ENCODE measurements around the gene RADX. TPM values are rescaled to one million over a fixed set of nuclear protein-coding genes. Genes with fewer than 3 reads are reported as not detected.

The RADX gene
- total and polyA plus RNA-seq, 2 donors (not counting 3 experiments of a cell fraction or from before 2014, with no cell fraction given) = 0.12 TPM; not detected in 1

DNA sequence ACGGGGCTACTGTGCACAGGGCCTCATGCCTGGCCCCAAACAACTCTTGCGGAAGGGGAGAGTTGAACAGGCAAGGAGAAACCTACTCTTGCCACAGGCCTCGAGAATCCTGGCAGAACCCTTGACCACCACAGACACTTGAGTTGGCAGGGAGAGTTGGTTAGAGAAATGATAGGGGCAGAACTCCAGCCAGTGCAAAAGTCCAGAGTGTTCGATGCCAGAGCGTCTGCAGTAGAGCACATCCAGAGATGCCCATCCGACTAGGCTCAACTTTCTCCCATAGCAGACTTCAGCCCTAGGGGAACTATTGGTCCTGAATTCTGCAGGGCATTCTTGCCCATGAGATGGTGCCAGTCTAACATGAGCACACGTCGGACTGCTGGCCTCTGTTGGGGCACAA, 45.4 kb upstream of the RADX start:
- no peaks in the 10 kb centered on the region for H3K36me3 ChIP-seq (ENCODE audit: control insufficient read depth in 2 of 2, extremely low read depth in 1 of 2, insufficient read depth in 2 of 2, low read length in 2 of 2)
- H3K9me1 ChIP-seq (replicated peaks; ENCODE audit: control insufficient read depth, extremely low read depth, insufficient read depth, low read length) = no peaks in the 10 kb centered on the region
- no TSS peak for BruUV-seq (replicated peaks)
- no peak for TF ChIP-seq JUN (IDR thresholded peaks at IDR 0.05; ENCODE audit: borderline replicate concordance, insufficient read depth, insufficient read length, low read depth)
- no peak for TF ChIP-seq MYC (IDR thresholded peaks at IDR 0.05; ENCODE audit: low read depth, low read length)
- TF ChIP-seq POLR2A (IDR thresholded peaks at IDR 0.05; ENCODE audit: low read depth, low read length) = no peak
- TF ChIP-seq EZH2 (IDR thresholded peaks at IDR 0.05; ENCODE audit: borderline replicate concordance, low read depth, low read length, severe bottlenecking) = no peak
- TF ChIP-seq, protein P1, sequence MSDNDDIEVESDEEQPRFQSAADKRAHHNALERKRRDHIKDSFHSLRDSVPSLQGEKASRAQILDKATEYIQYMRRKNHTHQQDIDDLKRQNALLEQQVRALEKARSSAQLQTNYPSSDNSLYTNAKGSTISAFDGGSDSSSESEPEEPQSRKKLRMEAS (IDR thresholded peaks at IDR 0.05; ENCODE audit: insufficient read depth, insufficient read length) = no peak
- TF ChIP-seq FOS (IDR thresholded peaks at IDR 0.05; ENCODE audit: borderline replicate concordance, insufficient read depth, low read length) = no peak
- TF ChIP-seq GATA2 (IDR thresholded peaks at IDR 0.05; ENCODE audit: insufficient read depth, insufficient read length, low read depth, low read length) = no peak
- FAIRE-seq (no peak), DNase-seq (ENCODE audit: low read depth, low spot score) (no peak)
- H3K27ac ChIP-seq (ENCODE audit: insufficient read depth, low read depth, low read length) = no peak overlapping the region
- dilution Hi-C loops (cut with MboI; ENCODE audit: extremely low pct_ligation_motif_present, low sequenced_read_pairs) (no loop called here), intact Hi-C loops (cut with micrococcal nuclease) (no loop called here)
- ChIA-PET POLR2A (no interaction called here), CTCF (no interaction called here)
- H3K4me2 ChIP-seq (ENCODE audit: insufficient read depth, low read length) = no peak overlapping the region
- H3K9me3 ChIP-seq (replicated peaks; ENCODE audit: control insufficient read depth, insufficient read depth, low read length) = no peaks in the 10 kb centered on the region
- H3K4me1 ChIP-seq (ENCODE audit: control insufficient read depth, extremely low read depth, insufficient read depth, low read length) = no peaks in the 10 kb centered on the region
- no peak overlapping the region for H2AFZ ChIP-seq (ENCODE audit: low read depth, low read length)
- no peak overlapping the region for H3K9ac ChIP-seq (replicated peaks; ENCODE audit: extremely low read depth, insufficient read depth, low read length)
- no peak overlapping the region for H3K4me3 ChIP-seq (replicated peaks in 1 of 3; ENCODE audit: insufficient read depth in 1 of 3, low read depth in 1 of 3, low read length in 3 of 3)
- no peaks in the 10 kb centered on the region for H3K79me2 ChIP-seq (ENCODE audit: control insufficient read depth, insufficient read depth, low read length)
- no peaks in the 10 kb centered on the region for H3K27me3 ChIP-seq (ENCODE audit: control insufficient read depth in 2 of 2, insufficient read depth in 2 of 2, low read length in 2 of 2)
- H4K20me1 ChIP-seq (replicated peaks; ENCODE audit: control insufficient read depth, extremely low read depth, insufficient read depth, low read length) = no peaks in the 10 kb centered on the region

DNA sequence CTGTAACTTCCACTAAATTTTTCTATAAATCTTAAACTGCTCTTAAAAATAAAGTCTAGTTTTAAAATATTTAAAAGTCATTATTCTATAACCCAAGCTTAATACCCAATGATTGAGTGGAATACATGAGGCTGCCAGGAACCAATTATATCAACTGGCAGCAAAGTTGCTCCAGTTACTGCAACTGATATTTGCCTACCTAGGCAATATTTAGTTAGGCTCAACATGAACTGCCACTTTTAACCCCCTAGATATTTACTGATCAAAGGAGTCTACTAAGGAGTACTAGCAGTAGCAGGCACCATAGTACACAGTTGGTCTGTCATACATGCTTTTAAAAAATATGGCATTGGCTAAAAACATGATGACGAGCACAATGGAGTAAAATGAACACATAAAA, 29.9 kb upstream of the RADX start:
- BruUV-seq (replicated peaks) = no TSS peak

More for the DNA sequence above, 29.9 kb upstream of the RADX start:
- no peak for DNase-seq (ENCODE audit: low read depth, low spot score)
- H3K27ac ChIP-seq (ENCODE audit: insufficient read depth, low read depth, low read length) = no peak overlapping the region
- FAIRE-seq = no peak
- no peaks in the 10 kb centered on the region for H3K4me1 ChIP-seq (ENCODE audit: control insufficient read depth, extremely low read depth, insufficient read depth, low read length)
- CTCF ChIA-PET = no interaction called here
- no peaks in the 10 kb centered on the region for H3K9me1 ChIP-seq (replicated peaks; ENCODE audit: control insufficient read depth, extremely low read depth, insufficient read depth, low read length)
- H3K9me3 ChIP-seq (replicated peaks; ENCODE audit: control insufficient read depth, insufficient read depth, low read length) = no peaks in the 10 kb centered on the region
- TF ChIP-seq POLR2AphosphoS5 (IDR thresholded peaks at IDR 0.05; ENCODE audit: insufficient read depth, low read depth, low read length) (no peak), JUN (IDR thresholded peaks at IDR 0.05; ENCODE audit: borderline replicate concordance, insufficient read depth, insufficient read length, low read depth) (no peak), EZH2 (IDR thresholded peaks at IDR 0.05; ENCODE audit: borderline replicate concordance, low read depth, low read length, severe bottlenecking) (no peak), POLR2A (IDR thresholded peaks at IDR 0.05; ENCODE audit: low read depth, low read length) (no peak), MYC (IDR thresholded peaks at IDR 0.05; ENCODE audit: low read depth, low read length) (no peak), FOS (IDR thresholded peaks at IDR 0.05; ENCODE audit: borderline replicate concordance, insufficient read depth, low read length) (no peak), GATA2 (IDR thresholded peaks at IDR 0.05; ENCODE audit: insufficient read depth, insufficient read length, low read depth, low read length) (no peak)
- TF ChIP-seq, protein P1 (IDR thresholded peaks at IDR 0.05; ENCODE audit: insufficient read depth, insufficient read length) = no peak
- TF ChIP-seq, protein P2, sequence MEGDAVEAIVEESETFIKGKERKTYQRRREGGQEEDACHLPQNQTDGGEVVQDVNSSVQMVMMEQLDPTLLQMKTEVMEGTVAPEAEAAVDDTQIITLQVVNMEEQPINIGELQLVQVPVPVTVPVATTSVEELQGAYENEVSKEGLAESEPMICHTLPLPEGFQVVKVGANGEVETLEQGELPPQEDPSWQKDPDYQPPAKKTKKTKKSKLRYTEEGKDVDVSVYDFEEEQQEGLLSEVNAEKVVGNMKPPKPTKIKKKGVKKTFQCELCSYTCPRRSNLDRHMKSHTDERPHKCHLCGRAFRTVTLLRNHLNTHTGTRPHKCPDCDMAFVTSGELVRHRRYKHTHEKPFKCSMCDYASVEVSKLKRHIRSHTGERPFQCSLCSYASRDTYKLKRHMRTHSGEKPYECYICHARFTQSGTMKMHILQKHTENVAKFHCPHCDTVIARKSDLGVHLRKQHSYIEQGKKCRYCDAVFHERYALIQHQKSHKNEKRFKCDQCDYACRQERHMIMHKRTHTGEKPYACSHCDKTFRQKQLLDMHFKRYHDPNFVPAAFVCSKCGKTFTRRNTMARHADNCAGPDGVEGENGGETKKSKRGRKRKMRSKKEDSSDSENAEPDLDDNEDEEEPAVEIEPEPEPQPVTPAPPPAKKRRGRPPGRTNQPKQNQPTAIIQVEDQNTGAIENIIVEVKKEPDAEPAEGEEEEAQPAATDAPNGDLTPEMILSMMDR (IDR thresholded peaks at IDR 0.05; ENCODE audit: extremely low read depth in 1 of 2, insufficient read depth in 1 of 2, low read depth in 1 of 2, low read length in 2 of 2) = no peak
- H3K4me2 ChIP-seq (ENCODE audit: insufficient read depth, low read length) = no peak overlapping the region
- H3K36me3 ChIP-seq (ENCODE audit: control insufficient read depth in 2 of 2, extremely low read depth in 1 of 2, insufficient read depth in 2 of 2, low read length in 2 of 2) = no peaks in the 10 kb centered on the region
- H3K79me2 ChIP-seq (ENCODE audit: control insufficient read depth, insufficient read depth, low read length) = no peaks in the 10 kb centered on the region
- H2AFZ ChIP-seq (ENCODE audit: low read depth, low read length) = no peak overlapping the region
- POLR2A ChIA-PET = no interaction called here
- no peak overlapping the region for H3K9ac ChIP-seq (replicated peaks; ENCODE audit: extremely low read depth, insufficient read depth, low read length)
- intact Hi-C loops (cut with micrococcal nuclease) (no loop called here), dilution Hi-C loops (cut with MboI; ENCODE audit: extremely low pct_ligation_motif_present, low sequenced_read_pairs) (no loop called here)
- no peaks in the 10 kb centered on the region for H4K20me1 ChIP-seq (replicated peaks; ENCODE audit: control insufficient read depth, extremely low read depth, insufficient read depth, low read length)
- no peak overlapping the region for H3K4me3 ChIP-seq (replicated peaks in 1 of 3; ENCODE audit: insufficient read depth in 1 of 3, low read depth in 1 of 3, low read length in 3 of 3)
- no peaks in the 10 kb centered on the region for H3K27me3 ChIP-seq (ENCODE audit: control insufficient read depth in 2 of 2, insufficient read depth in 2 of 2, low read length in 2 of 2)

All from endothelial cell of umbilical vein (primary cell).